Measurements from ENCODE around the gene TES.

DNA sequence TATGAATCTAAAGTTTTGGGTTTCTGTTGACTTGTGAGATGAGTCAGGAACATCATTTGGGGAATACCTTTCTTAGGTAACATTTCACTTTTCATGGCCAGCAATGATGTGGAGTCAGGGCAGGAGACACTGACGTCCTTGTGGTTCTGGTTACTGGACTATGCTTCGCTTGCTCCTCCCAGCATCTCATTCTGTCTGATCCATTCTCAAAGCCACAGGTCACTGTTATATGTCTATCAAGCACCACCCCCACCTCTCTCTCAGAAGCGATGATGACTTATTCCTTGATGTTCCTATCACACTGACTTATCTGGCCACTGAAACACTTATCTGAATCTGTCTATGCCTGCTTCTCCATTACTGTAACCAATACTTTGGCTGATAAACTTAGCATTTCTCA, 51.6 kb downstream of the TES start:
- TF ChIP-seq EP300 (IDR thresholded peaks at IDR 0.05; ENCODE audit: low read depth in 2 of 2, low read length in 2 of 2): no peak
- TF ChIP-seq EP300 (CRISPR knock-in tag; IDR thresholded peaks at IDR 0.05; ENCODE audit: borderline replicate concordance): no peak
- TF ChIP-seq, protein P1, sequence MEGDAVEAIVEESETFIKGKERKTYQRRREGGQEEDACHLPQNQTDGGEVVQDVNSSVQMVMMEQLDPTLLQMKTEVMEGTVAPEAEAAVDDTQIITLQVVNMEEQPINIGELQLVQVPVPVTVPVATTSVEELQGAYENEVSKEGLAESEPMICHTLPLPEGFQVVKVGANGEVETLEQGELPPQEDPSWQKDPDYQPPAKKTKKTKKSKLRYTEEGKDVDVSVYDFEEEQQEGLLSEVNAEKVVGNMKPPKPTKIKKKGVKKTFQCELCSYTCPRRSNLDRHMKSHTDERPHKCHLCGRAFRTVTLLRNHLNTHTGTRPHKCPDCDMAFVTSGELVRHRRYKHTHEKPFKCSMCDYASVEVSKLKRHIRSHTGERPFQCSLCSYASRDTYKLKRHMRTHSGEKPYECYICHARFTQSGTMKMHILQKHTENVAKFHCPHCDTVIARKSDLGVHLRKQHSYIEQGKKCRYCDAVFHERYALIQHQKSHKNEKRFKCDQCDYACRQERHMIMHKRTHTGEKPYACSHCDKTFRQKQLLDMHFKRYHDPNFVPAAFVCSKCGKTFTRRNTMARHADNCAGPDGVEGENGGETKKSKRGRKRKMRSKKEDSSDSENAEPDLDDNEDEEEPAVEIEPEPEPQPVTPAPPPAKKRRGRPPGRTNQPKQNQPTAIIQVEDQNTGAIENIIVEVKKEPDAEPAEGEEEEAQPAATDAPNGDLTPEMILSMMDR (CRISPR knock-in tag; IDR thresholded peaks at IDR 0.05): no peak
- TF ChIP-seq MXD4 (CRISPR knock-in tag; IDR thresholded peaks at IDR 0.05): no peak
- no peak for TF ChIP-seq ZNF451 (CRISPR knock-in tag; IDR thresholded peaks at IDR 0.05)
- TF ChIP-seq, protein P2, sequence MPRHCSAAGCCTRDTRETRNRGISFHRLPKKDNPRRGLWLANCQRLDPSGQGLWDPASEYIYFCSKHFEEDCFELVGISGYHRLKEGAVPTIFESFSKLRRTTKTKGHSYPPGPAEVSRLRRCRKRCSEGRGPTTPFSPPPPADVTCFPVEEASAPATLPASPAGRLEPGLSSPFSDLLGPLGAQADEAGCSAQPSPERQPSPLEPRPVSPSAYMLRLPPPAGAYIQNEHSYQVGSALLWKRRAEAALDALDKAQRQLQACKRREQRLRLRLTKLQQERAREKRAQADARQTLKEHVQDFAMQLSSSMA (CRISPR knock-in tag; IDR thresholded peaks at IDR 0.05): no peak
- TF ChIP-seq, protein P3, sequence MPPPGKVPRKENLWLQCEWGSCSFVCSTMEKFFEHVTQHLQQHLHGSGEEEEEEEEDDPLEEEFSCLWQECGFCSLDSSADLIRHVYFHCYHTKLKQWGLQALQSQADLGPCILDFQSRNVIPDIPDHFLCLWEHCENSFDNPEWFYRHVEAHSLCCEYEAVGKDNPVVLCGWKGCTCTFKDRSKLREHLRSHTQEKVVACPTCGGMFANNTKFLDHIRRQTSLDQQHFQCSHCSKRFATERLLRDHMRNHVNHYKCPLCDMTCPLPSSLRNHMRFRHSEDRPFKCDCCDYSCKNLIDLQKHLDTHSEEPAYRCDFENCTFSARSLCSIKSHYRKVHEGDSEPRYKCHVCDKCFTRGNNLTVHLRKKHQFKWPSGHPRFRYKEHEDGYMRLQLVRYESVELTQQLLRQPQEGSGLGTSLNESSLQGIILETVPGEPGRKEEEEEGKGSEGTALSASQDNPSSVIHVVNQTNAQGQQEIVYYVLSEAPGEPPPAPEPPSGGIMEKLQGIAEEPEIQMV (CRISPR knock-in tag; IDR thresholded peaks at IDR 0.05; ENCODE audit: low read depth): no peak
- TF ChIP-seq GATAD2A (CRISPR knock-in tag; IDR thresholded peaks at IDR 0.05): no peak
- no peak for TF ChIP-seq NONO (IDR thresholded peaks at IDR 0.05)
- no peak for TF ChIP-seq NONO (CRISPR knock-in tag; conservative IDR thresholded peaks at IDR 0.05)

All from HepG2 (cell line).